GM18507 (cell line): ENCODE data around the gene KRTAP13-4.

Source experiments
- DNase-seq: peaks from one replicate; pipeline ENCODE4 v3.0.0; 2011; ENCODE audit warnings: low read depth; ENCODE audit not compliant: insufficient read length; ENCODE audit errors: extremely low spot score
- FAIRE-seq: peaks from 2 replicates; lab custom pipeline; 2011; peaks lifted over from hg19 to GRCh38; lab: Jason Lieb, UNC

KRTAP13-4 gene

GRCh38 chr21:30480145-30480544 lies 50.1 kb downstream of the KRTAP13-4 start, which contains the start of gene KRTAP19-1:
Gene KRTAP19-1 (minus strand): TSS chr21:30480367. CDS start chr21:30480317, 50 bp downstream.
- FAIRE-seq = no peak
- DNase-seq = no peak
